Stimulated activated CD4-positive, alpha-beta T cell treated with anti-CD3 and anti-CD28 coated beads, TNF-alpha, amount 100 ng/mL, for 48 hours (primary cell): Measurements from ENCODE around the gene LCP2.

Experiments used
- DNase-seq, 3 donors: peaks; one replicate each; pipeline ENCODE4 v3.0.0-alpha.2; 2020; ENCODE audit warnings: low read depth in 3 of 3

Gene LCP2

GRCh38 chr5:170315154-170315553, 17.6 kb upstream of the LCP2 start:
- DNase-seq, result no peak

GRCh38 chr5:170314541-170315095, 17.0 kb upstream of the LCP2 start:
- DNase-seq, result no peak

GRCh38 chr5:170313816-170314215, 16.2 kb upstream of the LCP2 start:
- no peak for DNase-seq

GRCh38 chr5:170313344-170313743, 15.8 kb upstream of the LCP2 start:
- DNase-seq, result no peak

- peak in 1 of 3 donors; percentile 74 for DNase-seq
Observed at GRCh38 chr5:170312666-170313065, 15.1 kb upstream of the LCP2 start.

DNA sequence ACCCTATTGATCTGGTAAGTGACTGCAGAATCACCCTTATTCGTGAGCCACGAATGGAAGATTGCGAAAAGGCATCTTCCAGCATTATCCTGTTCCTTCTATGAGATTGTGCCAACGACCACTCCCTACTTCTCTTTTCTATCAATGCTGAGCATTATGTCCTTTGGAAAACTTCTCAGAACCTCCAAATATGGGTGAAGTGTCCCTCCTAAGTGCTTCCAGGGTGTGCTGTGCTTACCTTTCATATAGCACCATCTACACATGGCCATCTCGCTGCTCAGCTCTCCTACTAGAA, 14.7 kb upstream of the LCP2 start:
- DNase-seq, result no peak

- no peak for DNase-seq
Observed at GRCh38 chr5:170311511-170312300, 14.1 kb upstream of the LCP2 start.

- DNase-seq, result no peak
Observed at GRCh38 chr5:170310256-170310926, 12.8 kb upstream of the LCP2 start.

GRCh38 chr5:170308686-170309085, 11.1 kb upstream of the LCP2 start:
- no peak for DNase-seq

GRCh38 chr5:170307575-170308465, 10.2 kb upstream of the LCP2 start:
- no peak for DNase-seq

GRCh38 chr5:170306381-170306831, 8.8 kb upstream of the LCP2 start:
- DNase-seq, result no peak

DNA sequence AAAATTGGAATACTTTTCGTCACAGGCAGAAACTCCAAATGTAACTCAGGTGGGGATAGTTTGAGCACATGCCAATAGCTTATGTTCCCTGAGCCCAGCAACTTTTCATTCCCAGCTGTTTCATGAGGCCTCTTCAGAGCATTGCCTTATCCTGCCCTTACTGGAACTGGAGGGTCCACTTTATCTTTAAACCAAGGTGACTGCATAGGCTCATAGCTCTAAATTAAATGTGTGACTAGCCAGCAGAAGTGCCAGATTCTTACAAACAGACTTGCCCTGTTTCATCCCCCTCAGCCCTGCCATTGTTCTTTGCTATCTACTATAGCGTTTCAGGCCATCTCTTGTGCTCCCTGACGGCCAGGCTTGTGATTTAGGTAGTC, 8.1 kb upstream of the LCP2 start:
- no peak for DNase-seq

DNA sequence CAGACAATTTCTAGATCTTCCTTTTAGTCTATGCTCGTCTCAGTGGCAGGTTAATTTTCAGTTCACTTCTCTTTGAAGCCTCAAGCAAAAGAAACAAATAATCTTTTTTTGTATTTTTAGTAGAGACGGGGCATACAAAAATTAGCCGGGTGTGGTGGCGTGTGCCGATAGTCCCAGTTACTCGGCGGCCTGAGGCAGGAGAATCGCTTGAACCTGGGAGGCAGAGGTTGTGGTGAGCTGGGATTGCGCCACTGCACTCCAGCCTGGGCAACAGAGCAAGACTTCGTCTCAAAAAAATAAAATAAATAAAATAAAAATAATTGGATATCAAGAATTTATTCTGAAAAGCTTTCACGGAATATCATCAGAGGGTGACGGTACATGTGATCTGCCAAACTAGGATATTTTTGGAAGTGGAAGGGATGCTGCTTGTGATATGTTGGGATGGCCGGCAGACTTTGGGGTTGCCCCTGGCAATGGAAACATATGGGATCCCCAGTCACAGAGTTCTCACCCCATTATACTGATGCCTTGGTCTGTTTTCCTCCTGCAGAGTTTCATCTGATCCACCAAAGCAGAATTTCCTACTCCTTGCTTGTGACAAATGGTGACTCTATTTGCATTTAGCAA, 7.6 kb upstream of the LCP2 start:
- DNase-seq, result no peak

DNA sequence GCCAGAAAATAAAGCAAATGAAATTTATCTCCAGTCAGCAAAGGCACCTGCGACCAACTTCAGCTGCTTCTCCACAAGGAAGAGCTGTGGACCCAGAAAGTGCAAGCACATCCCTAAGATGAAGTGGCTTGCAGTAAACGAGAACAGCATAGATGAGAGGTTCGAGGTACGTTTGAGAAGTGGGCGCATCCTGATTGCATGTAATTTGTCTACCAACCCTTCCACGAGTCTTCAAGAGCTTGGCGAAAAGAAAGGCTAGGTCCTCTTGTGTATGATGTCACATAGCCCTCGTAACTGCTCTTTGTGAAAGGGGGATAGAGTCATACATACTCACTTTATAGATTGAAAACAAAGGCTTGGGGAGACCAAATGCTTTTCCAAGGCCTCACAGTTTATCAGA, 6.0 kb upstream of the LCP2 start:
- DNase-seq, result no peak

- DNase-seq, result no peak
Observed at GRCh38 chr5:170302653-170303501, 5.3 kb upstream of the LCP2 start.

DNA sequence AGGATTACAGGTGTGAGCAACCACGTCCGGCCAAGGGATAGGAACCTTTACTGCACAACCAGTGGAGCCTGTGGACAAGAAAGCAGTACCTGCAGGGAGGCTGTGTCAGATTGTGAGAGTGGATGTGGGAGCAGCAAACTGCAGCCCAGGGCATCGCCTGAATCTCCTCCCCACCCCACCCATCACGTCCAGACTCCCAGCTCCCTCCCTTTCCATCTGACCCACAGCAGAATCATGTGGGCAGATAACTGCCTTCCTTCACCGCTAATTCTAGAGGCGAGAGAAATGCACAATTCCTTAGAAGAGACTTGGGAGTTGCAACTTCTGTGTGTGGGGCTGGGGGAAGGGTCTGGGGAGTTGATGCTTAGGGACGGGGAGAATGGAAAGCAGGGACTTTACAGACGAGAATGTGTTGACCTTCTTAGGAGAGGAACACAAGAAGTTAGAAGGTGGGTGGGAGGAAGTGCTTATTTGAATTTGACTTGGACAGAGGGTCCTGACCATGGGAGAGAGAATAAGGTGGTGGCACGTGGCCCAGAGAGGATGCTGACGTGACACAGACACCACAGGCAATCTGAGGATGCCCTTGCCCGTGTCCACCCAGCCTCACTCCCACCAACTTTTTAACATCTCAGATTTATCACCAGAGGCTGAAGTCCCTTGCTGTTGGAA, 4.5 kb upstream of the LCP2 start:
- DNase-seq, result no peak

DNA sequence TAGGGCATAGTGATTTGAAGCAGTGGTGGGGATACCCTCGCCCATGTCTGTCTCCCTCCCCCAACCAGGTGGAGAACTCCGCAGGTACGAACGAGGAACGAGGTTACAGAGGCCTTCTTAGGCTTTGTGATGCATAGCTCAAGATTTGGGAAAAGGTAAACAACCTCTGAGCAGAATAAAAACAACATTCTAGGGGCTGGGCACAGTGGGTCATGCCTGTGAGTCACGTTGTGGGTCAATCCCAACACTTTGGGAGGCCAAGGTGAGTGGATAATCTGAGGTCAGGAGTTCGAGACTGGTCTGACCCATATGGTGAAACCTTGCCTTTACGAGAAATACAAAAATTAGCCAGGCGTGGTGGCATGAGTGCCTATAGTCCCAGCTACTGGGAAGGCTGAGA, 3.6 kb upstream of the LCP2 start:
- no peak for DNase-seq

DNA sequence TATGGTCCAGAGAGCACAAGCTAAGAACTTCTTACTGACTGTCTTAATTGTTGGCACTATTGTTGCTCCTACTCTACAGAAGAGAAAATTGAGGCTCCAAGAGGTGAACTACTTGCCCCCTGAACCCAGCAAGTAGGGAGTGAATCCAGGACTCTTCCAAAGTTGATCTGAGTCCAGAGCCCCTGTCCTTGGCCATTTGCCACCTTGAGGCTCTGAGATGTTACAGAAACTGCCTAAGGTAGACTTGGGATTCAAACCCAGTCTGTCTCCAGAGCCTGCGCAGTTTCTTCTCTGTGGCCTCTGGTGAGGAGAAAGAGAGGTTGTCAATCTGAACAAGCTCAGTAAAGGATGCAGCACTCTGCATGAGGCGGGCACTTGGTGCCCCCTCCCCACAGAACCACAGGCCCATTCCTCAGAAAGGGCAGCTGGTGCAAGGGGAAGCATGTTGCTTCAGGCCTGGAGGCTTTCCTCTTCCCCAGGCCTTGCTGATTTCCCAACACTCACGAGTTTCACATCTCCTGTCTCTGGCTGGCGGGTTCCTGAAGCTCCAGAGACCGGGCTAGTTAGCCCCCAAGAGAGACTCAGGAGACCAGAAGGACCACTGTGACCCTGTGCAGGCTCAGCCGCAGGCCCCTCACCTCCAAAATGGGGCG, 2.9 kb upstream of the LCP2 start:
- no peak for DNase-seq

DNA sequence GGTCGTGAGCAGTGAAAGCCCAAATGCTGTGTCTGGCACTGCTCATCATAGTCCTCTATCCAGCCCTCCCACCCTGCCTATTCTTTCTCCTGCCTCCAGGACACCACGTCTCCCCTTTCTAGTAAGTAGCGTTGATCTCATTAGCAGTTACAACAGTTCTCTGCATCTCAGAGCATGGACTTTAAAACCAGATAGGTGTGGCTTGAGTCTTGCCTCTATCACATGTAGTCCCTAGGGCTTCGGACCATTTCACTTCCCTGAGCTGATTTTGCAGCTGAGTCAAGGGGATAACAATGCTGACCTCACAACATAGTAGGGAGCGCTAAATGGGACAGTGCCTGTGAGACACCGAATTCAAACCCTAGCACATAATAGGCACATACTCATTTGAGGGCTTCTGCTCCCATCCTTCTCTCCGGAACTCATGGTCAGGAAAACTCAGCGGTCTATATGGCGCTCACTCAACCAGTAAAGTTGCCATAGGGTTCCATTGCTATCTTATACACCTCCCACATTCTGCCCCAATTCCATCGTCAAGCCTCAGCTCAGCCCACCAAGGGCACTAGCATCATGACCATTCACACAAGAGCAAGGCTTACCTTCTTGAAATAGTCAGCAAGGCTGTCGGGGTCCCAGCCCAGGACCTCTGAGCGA, 515 bp downstream of the LCP2 start:
- no peak for DNase-seq
